PC-9 (cell line): ENCODE measurements around the gene IL4R.

Experiments used
- EZH2 ChIP-seq: fragments of 200-600 bp; sonication (generic); IDR thresholded peaks from 2 replicates; pipeline ENCODE4 v1.8.0; 2017; ENCODE audit warnings: antibody characterized with exemption, low read depth
- TF ChIP-seq, protein P1 (sequence below): fragments of 200-600 bp; sonication (generic); conservative IDR thresholded peaks from 2 replicates; pipeline ENCODE4 v1.6.1; 2017; ENCODE audit warnings: mixed run types, antibody characterized with exemption, mild to moderate bottlenecking, moderate library complexity

DNA sequence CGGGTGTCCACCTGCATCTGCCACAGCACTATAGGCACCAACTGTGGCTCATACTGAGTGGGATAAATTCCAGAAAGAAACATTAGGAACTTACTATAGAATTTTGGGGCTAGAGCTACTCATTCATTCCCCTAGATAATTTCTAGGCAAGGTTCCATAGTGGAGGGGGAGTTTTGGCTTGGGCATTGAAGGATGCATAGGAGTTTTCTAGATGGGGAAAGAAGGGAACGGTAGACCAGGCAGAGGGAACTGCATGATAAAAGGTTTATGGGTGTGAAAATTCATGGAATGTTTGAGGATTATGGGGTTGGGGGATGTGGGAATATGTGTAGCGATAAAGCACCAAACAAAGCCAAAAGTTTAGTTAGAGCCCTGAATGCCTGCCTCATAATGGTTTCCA, 35.5 kb downstream of the IL4R start:
- no peak for TF ChIP-seq EZH2
- TF ChIP-seq, protein P1, sequence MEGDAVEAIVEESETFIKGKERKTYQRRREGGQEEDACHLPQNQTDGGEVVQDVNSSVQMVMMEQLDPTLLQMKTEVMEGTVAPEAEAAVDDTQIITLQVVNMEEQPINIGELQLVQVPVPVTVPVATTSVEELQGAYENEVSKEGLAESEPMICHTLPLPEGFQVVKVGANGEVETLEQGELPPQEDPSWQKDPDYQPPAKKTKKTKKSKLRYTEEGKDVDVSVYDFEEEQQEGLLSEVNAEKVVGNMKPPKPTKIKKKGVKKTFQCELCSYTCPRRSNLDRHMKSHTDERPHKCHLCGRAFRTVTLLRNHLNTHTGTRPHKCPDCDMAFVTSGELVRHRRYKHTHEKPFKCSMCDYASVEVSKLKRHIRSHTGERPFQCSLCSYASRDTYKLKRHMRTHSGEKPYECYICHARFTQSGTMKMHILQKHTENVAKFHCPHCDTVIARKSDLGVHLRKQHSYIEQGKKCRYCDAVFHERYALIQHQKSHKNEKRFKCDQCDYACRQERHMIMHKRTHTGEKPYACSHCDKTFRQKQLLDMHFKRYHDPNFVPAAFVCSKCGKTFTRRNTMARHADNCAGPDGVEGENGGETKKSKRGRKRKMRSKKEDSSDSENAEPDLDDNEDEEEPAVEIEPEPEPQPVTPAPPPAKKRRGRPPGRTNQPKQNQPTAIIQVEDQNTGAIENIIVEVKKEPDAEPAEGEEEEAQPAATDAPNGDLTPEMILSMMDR = no peak
